ENCODE measurements around the gene SLC27A6.
"Not testable (repeated sequence)": the region's sequence is repeated elsewhere in the genome, so short reads cannot be mapped to it uniquely, and the experiment has no call there.

The SLC27A6 gene, protein sequence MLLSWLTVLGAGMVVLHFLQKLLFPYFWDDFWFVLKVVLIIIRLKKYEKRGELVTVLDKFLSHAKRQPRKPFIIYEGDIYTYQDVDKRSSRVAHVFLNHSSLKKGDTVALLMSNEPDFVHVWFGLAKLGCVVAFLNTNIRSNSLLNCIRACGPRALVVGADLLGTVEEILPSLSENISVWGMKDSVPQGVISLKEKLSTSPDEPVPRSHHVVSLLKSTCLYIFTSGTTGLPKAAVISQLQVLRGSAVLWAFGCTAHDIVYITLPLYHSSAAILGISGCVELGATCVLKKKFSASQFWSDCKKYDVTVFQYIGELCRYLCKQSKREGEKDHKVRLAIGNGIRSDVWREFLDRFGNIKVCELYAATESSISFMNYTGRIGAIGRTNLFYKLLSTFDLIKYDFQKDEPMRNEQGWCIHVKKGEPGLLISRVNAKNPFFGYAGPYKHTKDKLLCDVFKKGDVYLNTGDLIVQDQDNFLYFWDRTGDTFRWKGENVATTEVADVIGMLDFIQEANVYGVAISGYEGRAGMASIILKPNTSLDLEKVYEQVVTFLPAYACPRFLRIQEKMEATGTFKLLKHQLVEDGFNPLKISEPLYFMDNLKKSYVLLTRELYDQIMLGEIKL

GRCh38 chr5:128965011-128965637 lies at the start of gene SLC27A6:
TSS of gene SLC27A6 (plus strand) at chr5:128965488. CDS start at chr5:128966138, 650 bp downstream.
- no peak for DNase-seq

DNA sequence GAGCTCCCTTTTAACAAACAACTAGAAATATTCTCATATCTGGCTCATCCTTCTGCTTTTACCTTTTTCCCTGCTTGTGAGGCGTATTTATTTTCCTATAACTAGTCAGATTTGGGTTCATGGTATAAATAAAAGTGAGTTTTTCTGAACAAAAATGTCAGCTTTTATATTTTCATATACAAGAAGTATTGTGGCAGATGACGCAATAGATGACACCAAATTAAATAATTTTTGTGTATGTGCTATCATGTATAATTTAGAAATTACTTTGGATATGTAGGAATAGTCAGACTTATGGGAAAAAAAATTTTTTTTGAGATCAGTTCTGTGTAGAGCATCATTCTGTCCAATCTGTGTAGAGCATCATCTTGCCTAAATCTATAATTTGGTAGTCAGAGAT lies 45.7 kb upstream of the SLC27A6 start:
- DNase-seq: no peak

DNA sequence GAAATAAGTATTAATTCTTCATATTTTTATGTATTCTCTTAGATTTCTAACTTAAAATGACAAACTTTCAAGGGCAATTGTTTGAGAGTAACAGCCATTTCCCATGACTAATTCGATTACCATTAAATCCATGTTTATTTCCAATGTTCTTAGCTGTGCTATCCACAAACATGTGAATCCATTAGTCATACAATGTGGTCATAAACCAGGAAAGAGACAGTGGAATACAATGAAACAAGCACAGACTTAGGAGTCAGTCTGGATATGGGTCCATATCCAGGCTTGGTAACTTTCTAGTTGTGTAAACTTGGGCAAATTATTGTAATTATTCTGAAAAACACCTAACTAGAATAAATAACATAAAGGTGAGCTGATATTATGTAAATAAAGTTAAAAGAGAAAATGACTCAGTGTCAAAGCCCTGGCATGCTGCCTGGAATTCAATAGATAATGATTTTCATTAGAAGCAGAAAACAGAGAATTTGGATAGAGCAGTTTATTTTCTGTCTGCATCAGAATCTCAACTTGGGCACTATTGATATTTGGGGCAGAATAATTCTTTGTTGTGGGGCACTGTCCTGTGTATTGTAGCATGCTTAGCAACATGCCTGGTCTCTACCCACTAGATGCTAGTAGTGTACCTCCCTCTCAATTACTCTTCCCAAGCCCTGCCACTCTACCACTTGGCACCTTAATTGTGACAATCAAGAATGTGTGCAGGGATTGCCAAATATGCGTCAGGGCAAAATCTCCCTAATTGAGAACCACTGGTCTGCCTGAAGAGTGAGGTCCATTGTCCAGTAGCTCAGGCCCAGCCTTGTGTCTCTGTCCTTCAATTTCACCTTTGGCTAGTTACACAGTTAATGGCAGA lies 44.7 kb upstream of the SLC27A6 start:
- no peak for DNase-seq

DNA sequence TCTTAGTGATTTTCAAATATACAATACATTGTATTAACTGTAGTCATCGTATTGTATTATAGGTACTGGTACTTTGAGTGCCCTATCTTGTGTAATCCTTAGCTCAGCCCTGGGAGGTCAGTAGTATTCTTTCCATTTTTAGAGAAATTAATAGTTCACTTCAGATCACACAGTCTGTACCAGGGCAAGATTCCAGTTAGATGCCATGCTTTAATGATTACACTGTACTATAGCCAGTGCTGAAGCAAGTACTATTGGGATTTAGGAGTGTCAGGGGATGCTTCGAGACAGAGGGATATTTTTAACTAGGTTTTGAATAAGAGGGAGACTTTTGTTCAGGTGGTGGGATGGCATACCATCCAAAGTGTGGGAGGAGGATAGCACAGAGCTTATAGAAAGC lies 41.0 kb upstream of the SLC27A6 start:
- no peak for DNase-seq

GRCh38 chr5:128925973-128926372 lies 39.3 kb upstream of the SLC27A6 start:
- DNase-seq: no peak

GRCh38 chr5:128927644-128928043 lies 37.6 kb upstream of the SLC27A6 start:
- no peak for DNase-seq

- DNase-seq: not testable (repeated sequence)
Measured at GRCh38 chr5:128932232-128932631, 33.1 kb upstream of the SLC27A6 start.

- not testable (repeated sequence) for DNase-seq
Measured at GRCh38 chr5:128943100-128943499, 22.2 kb upstream of the SLC27A6 start.

- no peak for DNase-seq
Measured at GRCh38 chr5:128949847-128950546, 15.3 kb upstream of the SLC27A6 start.

DNA sequence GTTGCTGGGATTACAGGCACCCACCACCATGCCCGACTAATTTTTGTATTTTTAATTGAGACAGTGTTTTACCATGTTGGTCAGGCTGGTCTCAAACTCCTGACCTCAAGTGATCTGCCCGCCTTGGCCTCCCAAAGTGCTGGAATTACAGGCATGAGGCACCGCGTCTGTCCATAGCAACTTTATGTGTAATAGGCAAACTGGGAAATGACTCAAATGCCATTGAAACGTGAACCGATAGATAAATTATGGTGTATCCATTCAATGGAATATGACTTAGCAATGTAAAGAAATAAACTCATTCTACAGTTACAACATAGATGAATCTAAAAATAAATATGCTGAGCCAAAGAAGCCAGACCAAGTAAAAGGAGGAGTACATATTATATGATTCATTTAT lies 14.0 kb upstream of the SLC27A6 start:
- DNase-seq: not testable (repeated sequence)

DNA sequence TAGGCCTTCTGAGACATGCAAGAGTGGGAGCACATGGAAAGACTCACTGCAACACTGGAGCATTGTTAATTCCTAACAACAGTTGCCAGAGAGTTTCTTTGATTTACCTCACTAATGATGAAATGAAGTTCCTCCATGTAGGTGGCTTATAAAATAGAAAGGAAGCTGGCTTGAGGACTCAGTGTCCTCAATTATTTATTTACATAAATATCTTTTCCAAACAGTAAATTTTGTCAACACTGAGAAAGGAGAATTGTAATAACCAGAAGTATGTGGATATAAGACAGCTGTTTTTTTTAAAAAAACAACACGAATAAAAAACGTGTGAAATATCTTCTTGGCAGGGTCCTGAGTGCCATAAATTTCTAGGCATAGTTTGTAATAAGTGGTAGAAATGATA lies 9.1 kb upstream of the SLC27A6 start:
- no peak for DNase-seq

DNA sequence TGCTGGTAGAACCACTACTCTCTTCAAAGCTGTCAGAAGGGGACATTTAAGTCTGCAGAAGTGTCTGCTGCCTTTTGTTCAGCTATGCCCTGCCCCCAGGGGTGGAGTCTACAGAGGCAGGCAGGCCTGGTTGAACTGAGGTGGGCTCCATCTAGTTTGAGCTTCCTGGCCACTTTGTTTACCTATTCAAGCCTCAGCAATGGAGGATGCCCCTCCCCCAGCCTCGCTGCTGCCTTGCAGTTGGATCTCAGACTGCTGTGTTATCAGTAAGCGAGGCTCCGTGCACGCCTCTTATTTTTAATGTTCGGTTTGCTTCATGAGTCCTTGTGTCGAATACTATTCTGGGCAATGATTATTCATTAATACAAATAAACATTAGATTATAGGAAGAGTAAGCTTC lies 3.1 kb upstream of the SLC27A6 start:
- no peak for DNase-seq

- DNase-seq: no peak
Measured at GRCh38 chr5:128965638-128966302, 482 bp downstream of the SLC27A6 start.

- no peak for DNase-seq
Measured at GRCh38 chr5:128966375-128966774, 1.1 kb downstream of the SLC27A6 start.

GRCh38 chr5:128966846-128967245 lies 1.6 kb downstream of the SLC27A6 start:
- no peak for DNase-seq

GRCh38 chr5:128973244-128973643 lies 8.0 kb downstream of the SLC27A6 start:
- no peak for DNase-seq

DNA sequence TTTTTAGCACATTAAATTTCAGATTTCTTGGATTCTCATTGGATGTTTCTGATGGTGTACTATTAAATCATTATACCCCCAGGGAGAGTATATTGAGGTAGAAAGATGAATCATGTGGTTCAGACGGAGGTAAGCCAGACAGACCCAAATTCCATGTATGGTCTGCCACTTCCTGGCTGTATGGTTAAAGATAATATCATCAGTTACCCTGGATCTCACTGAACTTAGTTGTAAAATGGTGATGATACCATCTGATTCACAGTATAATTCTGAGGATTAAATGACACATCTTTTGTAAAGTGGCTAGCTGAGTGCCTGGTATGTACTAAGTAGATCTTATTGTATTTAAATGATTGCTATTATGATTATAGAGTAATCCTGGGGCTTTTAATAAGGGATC lies 9.3 kb downstream of the SLC27A6 start:
- no peak for DNase-seq

DNA sequence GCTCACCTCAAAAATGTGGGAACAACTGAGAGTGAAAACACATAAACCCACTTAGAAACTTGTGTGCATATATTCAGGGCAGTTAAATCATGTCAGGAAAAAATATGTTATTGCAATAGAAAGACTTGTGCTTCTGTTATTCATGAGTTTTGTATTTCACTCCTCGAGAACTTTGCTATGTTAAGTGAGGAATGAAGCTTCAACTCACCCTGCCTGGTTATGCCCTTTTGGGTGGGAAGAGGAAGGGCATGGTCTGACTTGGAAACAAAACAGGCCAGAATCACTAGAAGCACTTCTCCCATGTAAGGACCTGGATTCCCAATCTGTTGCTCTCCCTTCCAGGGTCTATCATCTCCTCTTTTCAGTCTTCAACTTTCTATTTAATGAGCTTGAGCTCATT lies 14.5 kb downstream of the SLC27A6 start:
- no peak for DNase-seq

DNA sequence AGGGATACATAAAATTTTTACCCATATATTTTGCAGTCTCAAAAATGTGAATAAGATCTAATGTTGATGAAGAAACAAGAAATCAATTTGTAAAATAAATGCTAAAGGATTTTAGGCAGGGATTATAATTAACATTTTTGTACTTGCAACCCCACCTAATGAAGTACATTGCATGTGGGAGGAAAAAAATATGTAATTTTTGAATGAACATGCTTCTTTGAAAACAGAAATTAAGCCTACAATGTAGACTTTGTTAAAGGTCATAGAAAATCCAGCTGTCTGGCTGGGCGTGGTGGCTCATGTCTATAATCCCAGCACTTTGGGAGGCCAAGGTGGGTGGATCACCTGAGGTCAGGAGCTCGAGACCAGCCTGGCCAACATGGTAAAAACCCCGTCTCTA lies 15.6 kb downstream of the SLC27A6 start:
- DNase-seq: no peak

- no peak for DNase-seq
Measured at GRCh38 chr5:128984480-128984879, 19.2 kb downstream of the SLC27A6 start.

GRCh38 chr5:128988476-128988875 lies 23.2 kb downstream of the SLC27A6 start:
- no peak for DNase-seq
